Measurements from ENCODE around the gene SRRM1.
"Not testable (repeated sequence)": the region's sequence is repeated elsewhere in the genome, so short reads cannot be mapped to it uniquely, and the experiment has no call there.

SRRM1 gene

DNA sequence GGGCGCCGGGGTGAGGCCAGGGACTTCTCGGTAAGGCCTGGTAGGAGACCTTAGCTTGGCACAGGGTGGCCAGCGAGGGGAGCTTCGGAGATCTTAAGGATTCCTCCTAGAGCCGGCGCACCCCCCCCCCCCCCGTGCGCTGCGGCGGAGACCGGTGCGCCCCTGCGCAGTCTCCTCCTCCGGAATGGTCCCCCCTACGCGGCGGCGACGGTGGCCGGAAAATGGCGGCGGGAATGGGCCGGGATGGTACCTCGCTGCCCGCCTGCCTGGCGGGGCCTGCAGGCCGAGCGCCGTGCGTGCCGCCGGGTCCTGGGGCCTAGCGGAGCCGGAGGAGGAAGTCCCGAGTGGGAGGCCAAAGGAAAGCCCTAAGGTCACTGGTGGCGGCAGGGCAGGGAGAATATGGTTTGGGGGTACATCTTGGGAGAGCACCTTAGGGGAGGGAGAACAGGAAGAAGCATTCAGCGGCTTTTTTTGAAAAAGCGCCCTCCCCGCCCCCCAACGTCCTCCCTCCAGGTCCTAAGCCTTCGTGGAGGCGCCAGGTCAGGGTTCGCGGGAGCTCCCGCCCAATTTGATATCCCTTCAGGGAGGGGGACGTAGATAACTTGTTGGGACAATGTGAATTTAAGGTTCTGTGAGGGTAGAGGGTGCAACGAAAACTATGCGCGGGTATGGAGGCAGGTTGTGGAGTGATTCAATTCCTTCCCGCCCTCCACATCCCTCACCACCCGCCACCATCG lies 429 bp downstream of the SRRM1 start:
- peak; percentile 28 for DNase-seq (ENCODE audit: low spot score)

DNA sequence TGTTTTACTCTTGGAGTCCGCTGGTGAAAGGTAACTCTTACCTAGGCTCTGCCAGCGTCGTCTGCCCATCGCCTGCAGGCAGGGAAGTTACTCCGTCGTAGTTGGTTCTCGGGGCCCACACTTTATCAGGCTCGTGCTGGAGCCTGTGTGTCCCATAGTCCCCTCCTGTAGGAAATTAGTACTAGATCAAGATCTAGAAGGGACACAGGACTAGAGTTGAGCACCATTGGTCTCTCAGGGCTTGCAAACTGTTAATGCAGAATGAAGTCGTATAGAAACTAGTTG lies 940 bp downstream of the SRRM1 start:
- DNase-seq (ENCODE audit: low spot score) = no peak

DNA sequence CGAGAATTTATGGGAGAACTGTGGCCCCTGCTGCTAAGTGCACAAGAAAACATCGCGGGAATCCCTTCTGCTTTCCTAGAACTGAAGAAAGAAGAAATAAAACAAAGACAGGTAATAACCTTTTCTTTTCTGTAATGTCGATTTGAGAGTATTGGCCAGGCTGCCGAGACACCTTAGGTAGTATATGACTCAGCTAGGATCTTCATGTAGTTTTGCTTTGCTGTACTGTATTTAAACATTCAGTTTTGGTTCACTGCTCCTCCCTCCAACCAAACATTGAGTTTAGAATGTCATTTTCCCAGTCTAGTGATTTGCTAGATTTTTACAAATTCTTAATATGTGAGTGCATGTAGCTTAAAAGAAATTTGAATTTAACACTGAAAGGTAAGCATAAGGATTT lies 5.8 kb downstream of the SRRM1 start:
- no peak for DNase-seq (ENCODE audit: low spot score)

DNA sequence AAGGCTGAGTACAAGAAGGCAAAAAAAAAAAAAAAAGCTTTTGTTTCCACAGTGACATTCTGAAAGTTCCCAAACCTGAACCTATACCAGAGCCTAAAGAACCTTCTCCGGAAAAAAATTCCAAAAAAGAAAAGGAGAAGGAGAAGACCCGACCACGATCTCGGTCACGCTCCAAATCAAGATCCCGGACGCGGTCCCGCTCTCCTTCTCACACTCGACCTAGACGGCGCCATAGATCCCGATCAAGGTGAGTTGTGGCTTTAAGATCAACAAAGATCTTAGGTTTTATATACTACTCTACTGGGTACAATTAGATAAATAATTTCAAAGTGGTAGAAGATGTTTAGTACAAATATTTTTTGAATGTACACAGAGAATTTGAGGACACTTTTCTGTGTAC lies 9.3 kb downstream of the SRRM1 start:
- no peak for DNase-seq (ENCODE audit: low spot score)

DNA sequence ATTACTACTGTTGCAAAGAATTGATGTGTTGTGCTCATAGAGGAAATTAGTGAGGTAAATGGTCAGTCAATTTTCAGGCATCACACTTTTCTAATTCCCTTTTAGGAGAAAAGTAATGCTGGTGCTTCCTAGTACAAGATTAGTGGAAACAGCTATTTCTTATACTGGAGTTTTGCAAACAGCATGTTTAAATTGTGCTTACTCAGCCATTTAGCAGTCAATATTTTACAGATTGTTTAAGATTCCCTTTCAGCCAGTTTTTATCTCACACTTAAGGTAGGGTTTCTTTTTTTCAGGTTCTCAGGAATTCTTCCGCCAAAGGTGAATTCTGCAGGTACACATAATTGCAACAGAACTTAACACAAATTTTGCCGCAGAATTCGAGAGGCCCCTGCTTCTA lies 10.9 kb downstream of the SRRM1 start:
- DNase-seq (ENCODE audit: low spot score) = no peak

DNA sequence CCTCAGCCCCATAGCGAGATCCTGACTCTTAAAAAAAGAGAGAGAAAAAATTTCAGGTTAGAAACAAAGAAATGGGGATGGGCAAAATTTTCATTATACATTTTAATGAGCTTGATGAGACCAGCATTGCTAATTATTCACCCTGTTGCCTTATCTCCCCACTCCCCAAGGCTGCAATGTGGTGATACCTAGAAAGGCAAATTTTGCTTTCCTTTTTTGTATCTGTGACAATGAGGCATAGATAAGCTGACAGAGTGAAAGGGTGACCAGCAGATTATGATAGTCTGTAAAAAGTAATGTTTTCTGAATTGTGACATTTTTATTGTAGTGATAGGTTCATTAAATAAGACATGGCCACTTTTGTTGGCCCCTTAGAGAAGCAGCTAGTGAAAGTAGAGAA lies 12.9 kb downstream of the SRRM1 start:
- DNase-seq (ENCODE audit: low spot score) = no peak

DNA sequence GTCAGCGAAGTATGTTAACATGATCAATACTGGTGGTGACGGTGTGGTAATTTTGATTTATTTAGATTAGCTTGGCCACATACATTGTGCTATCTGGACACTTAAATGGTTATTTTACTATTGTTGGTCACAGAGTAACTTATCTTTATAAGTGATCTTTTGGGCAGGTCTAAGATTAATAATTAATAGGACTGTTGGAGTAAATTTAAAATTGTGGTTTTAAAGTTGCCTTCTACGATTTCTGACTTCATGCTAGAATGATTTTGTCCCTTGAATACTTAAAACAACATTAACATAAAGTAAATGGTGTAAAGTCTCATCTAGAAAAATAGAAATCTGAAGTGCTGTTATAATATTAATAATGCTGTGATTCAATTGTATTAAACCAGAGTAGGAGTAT lies 14.7 kb downstream of the SRRM1 start:
- DNase-seq (ENCODE audit: low spot score) = no peak

DNA sequence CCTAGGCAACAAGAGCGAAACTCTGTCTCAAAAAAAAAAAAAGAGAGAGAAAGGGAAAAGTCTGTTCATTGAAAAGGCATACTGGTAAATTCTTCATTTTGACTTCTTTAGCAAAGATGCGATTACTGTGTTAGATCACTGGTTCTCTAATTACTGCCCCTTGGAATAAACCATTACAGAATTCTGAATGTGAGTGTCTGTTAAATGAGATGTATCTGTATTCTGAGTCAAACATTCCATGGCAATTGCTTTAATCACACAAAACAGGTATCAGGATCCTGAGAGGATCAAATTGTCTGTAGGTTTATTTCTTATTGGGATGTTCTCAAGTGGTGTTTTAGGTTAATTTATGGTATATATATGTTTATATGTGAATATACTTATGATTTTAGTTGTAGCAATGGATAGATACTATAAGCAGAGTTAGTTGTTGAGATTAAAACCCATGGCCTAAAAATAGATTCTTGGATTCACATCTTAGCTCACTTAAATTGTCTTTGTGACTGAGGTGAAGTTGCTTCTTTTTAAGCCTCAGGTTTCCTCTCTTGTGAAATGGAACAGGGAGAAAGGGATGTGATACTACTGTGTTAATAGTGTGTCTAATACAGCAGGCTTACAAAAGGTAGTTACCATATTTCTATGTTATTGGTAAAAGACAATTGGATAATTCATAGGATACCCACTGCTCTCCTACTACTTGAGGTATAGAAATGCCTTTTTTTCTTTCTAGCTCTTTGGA lies 16.2 kb downstream of the SRRM1 start:
- DNase-seq (ENCODE audit: low spot score) = no peak

DNA sequence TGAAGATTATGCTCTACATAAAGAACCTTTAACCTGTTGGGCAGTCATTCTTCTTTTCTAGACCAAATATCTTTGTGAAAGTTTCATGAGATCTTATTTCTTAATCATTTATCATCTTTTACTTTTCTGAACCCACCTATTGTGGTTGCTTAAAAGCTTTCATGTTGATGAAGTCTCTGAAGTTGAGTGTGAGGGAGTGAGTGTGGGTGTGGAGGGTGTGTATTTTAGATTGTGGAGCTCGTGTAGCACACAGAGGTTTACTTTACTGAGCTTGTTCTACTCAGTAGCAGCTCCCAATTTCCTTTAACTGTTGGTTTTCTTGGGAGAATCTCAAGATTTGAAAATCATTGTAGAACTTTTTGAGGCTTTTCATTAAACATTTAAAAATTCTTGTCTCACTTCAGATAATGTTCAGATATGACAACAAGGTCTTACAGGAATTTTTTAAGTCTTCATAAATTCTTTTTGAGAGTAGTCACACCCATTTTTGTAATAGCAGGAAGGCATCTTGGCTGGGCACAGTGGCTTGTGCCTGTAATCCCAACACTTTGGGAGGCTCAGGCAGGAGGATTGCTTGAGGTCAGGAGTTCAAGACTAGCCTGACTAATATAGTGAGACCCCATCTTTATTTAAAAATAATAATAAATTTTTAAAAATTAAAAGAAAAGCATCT lies 17.0 kb downstream of the SRRM1 start:
- no peak for DNase-seq (ENCODE audit: low spot score)

DNA sequence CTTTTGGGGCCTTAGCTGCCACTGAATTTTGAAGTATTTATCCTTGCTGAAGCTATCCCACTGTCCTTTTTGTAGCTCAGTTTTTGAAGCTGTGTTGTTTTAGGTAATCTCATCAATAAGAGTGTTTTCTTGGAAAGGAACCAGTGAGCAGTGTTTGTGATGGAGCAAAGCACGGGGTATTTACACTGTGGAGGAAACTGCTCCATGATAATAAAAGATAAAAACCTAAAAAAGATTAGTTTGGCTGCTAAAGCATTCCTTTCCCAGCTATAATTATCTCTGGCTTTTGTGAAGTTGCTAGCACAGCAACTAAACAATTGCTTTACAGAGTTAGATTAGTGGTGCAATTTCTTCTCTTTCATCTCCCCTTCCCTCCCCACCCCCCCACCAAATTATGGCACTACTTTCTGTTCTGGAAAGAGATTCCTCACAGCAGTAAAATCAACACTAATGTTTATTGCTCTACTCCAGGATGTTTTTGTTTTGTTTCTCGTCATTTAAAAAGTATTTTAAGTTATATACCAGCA lies 21.5 kb downstream of the SRRM1 start:
- no peak for DNase-seq (ENCODE audit: low spot score)

DNA sequence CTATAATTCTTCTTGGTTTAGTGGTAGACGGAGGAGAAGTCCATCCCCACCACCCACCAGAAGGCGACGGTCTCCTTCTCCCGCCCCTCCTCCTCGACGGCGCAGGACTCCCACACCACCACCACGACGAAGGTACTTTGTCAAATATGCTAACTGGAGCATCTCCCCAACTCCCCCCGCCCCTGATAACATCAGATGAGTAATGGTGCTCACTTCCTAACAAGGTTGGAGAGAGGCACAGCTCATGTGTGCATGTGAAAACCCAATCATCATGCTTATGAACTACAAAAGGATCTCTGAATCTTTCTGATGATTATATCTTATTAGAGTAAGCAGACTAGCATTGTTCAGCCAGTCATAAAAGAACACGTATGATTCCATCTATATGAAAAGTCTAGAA lies 23.7 kb downstream of the SRRM1 start:
- no peak for DNase-seq (ENCODE audit: low spot score)

DNA sequence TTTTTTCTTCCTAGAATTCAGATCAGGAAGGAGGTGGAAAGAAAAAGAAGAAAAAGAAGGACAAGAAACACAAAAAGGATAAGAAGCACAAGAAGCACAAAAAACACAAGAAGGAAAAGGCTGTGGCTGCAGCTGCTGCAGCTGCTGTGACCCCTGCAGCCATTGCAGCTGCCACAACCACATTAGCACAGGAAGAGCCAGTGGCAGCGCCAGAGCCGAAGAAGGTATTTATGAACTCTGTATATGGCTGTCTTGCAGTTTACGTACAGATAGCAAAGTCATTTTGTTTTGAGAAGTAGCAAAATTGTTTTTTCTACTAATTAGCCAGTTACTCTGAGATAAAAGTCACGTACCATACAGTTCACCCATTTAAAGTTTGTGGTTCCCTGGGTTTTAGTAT lies 28.3 kb downstream of the SRRM1 start:
- not testable (repeated sequence) for DNase-seq (ENCODE audit: low spot score)

DNA sequence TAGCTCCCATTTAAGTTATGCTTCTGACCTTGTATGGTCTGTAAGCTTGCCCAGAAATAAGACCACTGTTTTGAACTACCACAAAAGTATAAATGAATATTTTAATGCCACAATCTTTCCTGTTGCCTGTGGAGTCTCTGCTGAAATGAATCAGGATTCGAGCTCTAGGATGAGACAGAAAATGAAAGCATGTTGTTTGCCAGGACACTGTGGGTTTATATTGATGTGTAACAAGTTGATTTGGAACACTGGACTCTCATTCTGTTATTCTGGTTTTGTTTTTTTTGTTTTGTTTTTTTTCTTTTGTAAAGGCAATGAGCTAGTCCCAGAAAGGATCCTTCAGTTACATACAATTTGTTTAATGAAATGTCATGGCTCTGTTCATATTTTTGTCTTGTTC lies 29.6 kb downstream of the SRRM1 start:
- not testable (repeated sequence) for DNase-seq (ENCODE audit: low spot score)

DNA sequence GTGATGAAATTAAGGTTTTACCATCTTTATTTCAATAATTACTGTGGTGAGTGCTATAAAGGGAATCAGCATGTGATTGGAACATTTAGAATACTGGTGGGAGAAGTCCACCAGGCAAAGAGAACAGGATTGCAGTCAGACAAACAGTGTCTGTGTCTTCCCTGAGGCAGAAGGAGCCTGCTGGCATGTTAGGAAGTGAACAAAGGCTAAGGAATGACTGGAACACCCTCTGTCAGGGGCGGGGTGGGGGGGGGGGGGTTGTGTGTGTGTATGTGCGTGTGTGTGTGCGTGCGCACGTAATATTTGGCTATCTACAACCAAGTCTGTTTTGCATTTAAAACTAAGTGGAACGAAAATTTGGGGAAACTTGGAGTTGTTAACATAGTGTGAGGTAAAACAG lies 30.2 kb downstream of the SRRM1 start:
- no peak for DNase-seq (ENCODE audit: low spot score)

DNA sequence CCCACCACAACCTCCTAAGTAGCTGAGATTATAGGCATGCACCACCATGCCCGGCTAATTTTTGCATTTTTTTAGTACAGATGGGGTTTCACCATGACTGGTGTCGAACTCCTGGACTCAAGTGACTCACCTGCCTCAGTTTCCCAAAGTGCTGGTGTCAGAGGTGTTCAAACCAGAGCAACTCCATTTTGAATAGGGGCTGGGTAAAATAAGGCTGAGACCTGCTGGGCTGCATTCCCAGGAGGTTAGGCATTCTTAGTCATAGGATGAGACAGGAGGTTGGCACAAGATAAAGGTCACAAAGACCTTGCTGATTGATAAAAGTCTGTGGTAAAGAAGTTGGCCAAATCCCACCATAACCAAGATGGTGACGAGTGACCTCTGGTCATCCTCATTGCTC lies 35.3 kb downstream of the SRRM1 start:
- DNase-seq (ENCODE audit: low spot score) = not testable (repeated sequence)

DNA sequence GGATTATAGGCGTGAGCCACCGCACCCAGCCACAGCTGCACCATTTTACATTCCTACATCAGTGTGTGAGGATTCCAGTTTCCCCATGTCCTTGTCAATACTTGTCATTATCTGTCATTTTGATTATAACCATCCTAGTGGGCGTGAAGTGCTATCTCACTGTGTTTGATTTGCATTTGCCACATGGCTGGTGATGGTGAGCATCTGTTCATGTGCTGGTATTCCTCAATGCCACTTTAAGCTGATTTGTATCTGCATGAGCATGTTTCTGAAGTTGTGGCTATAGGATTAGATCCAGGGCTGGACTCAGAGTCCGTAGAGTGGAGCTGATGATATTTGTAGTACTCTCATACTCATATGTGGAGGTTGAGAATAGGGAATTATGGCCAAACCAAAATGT lies 36.6 kb downstream of the SRRM1 start:
- DNase-seq (ENCODE audit: low spot score) = peak; percentile 51

DNA sequence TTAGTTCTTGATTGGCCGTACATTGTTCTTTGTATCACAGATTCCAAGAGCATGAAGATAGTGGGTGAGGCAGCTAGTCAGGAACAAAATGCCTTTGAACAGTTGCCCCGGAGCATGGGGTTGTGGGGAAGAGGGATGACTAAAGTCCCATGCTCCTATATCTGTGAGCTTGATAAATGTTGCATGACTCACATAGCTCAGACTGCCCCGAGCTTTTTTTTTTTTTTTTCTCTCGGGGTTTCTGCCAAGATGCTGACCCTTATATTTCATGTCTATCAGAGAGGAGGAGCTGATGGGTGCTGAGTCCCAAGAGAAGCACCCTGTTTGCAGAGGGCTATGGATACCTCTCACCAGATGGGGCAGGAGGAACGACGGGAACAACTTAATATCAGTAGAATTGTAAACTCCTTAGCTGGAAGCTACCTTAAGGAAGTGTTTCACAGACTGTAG lies 40.6 kb downstream of the SRRM1 start:
- no peak for DNase-seq (ENCODE audit: low spot score)

DNA sequence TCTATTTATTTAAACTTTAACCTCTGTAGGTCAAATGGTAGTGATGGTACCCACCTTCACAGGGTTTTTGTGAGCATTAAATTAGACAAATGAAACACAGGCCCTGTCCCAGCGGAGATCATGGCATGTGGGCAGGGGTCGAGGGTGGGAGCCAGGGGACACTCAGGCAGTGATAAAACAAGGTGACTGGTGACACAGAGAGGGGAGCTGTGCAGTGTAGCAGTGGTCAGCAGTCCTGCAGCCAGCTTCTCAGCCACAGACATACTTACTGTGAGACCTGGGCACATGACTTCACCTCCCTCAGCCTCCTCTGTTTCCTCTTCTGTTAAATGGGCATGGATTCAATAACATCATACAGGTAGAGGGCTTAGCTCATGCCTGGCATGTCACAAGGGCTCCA lies 44.9 kb downstream of the SRRM1 start:
- no peak for DNase-seq (ENCODE audit: low spot score)

DNA sequence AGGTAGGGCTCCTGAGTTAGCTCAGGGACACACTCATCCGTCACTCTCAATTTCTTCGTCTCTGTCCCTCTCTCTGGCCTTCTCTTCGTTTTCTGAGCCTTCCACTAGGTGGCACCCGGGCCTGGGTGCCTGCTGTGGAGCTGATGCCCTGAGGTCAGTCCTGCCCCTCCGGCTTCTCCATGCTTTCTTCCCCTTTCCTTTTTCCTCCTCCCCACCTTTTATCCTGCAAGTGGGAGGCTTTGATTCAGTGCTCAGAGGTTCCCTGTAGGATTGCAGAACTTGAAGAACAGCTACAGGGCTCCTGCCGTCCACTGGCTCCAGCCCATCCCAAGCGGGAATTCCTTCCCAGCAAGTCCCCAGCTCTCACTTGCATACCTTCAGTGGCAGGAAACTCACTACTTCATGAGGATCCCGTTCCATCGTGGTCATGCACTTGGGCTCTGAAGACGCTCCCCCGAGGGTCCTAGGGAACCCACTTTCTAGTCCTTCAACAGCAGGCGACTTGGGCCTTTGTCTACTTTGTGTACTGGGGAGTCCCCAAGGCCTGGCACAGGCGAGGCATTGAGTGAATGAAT lies 45.6 kb downstream of the SRRM1 start:
- peak; percentile 87 for DNase-seq (ENCODE audit: low spot score)

DNA sequence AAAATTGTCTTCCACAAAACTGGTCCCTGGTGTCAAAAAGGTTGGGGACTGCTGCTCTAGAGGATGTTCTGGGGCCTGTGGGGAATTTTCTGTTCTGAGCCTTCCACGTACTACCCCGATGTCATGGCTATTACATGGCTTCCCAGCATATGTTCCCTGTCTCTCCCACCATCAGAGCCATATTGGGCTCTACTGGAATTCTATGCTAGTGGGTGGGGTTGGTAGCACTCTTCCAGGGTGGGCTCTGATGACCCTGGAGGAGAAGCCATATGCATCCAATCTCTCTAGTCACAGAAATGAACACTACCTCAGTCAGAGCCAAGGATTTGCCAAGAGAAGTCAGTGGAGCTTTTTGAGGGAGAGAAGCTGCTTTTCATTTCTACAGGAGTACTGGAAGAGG lies 47.9 kb downstream of the SRRM1 start:
- no peak for DNase-seq (ENCODE audit: low spot score)

DNA sequence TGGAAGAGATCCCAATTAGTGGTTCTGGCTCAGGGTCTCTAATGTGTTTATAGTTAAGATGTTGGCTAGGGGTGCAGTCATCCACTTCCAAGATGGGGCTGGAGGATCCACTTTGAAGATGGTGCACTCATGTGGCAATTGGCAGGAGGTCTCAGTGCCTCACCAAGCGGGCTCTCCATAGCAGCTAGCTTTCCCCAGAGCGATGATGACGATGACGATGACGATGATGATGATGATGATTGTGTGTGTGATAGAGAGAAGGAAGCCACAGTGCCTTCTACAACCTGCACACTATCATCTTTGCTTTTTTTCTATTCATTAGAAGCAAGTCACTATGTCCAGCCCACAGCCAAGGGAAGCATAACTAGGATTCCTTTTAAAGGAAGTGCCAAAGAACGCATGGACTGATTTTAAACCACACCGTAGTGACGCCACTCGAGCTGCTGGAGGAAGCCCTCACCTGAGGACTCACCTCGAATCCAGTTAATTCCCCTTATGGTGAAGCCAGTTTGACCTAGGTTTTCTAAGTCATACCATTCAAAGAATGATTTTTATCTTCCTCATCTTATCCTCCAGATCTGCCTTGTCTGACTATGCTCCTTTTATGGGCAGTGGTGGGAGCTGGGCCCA lies 49.4 kb downstream of the SRRM1 start:
- no peak for DNase-seq (ENCODE audit: low spot score)

DNA sequence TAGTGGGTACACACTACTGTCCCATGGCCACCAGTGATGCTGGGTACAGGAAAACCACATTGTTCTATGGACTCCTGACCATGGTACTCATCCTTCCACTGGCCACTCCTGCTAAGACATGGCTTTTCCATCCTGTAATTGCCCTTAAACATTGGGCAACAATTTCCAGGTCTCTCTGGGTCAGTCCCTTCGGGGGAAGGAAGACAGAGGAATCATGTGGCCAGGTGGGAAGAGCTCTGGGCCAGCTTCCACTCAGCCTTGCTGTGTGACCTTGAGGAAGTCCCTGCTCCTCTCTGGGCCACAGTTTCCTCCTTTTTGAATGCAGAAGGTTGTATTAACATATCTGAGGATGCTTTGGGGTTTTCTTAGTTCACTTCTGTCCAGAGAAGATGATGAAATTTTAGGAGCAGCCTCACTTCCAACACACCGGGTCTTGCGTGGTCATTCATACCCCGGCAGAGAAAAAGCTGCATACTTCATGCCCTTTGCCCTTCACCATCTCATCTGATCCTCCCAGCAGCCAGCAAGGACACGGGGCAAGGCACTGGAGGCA lies 50.8 kb downstream of the SRRM1 start:
- DNase-seq (ENCODE audit: low spot score) = no peak
